WTC11 (cell line): ENCODE measurements around the gene TCOF1.

Experiments used
- ESRRA ChIP-seq: sonication (generic); formaldehyde crosslinking; IDR thresholded peaks from 2 replicates; pipeline ENCODE4 v1.8.1; 2022; ENCODE audit warnings: mild to moderate bottlenecking, missing genetic modification reagents, borderline replicate concordance
- PREB ChIP-seq: sonication (generic); formaldehyde crosslinking; IDR thresholded peaks from 2 replicates; pipeline ENCODE4 v1.8.1; 2022; ENCODE audit warnings: mild to moderate bottlenecking, missing genetic modification reagents, moderate library complexity, borderline replicate concordance
- TEAD4 ChIP-seq: sonication (generic); formaldehyde crosslinking; IDR thresholded peaks from 2 replicates; pipeline ENCODE4 v1.8.0; 2022; ENCODE audit warnings: mild to moderate bottlenecking, missing genetic modification reagents
- TF ChIP-seq, protein P1 (sequence below): sonication (generic); formaldehyde crosslinking; IDR thresholded peaks from 2 replicates; pipeline ENCODE4 v1.8.0; 2022; ENCODE audit warnings: mild to moderate bottlenecking, missing genetic modification reagents
- TF ChIP-seq, protein P2 (sequence below): fragments of 200-600 bp; IDR thresholded peaks from 2 replicates; pipeline ENCODE4 v1.8.0; 2022; ENCODE audit warnings: antibody characterized with exemption
- TF ChIP-seq, protein P3 (sequence below): fragments of 250-450 bp; sonication (Bioruptor Pico); IDR thresholded peaks from 2 replicates; pipeline ENCODE4 v2.1.2; 2022; ENCODE audit warnings: mild to moderate bottlenecking, moderate library complexity

DNA sequence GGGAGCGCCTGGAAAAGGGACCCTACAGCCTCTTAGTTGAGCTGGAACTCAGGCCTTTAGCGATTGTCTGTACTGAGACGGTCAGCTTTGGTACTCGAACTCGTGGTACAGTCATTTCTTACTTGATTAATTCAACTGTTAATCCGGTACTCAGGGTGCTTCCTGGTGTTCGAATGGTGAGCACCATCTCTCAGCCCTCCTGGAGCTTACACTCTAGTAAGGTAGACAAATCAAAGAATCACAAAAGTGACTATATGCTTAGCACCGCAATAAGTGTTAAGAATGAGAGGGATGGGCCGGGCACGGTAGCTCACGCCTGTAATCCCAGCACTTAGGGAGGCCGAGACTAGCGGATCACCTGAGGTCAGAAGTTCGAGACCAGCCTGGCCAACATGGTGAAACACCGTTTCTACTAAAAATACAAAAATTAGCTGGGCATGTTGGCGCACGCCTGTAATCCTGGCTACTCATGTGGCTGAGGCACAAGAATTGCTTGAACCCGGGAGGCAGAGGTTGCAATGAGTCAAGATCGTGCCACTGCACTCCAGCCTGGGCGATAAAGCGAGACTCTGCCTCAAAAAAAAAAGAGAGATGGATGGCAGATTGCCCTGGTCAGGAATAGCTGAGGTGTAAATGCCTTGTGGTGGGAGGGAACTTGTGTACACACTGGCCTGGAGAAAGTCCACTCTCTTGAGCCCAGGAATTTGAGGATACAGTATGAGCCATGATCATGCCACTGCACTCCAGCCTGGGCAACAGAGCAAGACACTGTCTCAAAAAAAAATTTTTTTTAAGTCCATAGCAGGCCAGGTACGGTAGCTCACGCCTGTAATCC lies 981 bp downstream of the TCOF1 start:
- TF ChIP-seq, protein P1, sequence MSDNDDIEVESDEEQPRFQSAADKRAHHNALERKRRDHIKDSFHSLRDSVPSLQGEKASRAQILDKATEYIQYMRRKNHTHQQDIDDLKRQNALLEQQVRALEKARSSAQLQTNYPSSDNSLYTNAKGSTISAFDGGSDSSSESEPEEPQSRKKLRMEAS, result no peak
- TF ChIP-seq, protein P2, sequence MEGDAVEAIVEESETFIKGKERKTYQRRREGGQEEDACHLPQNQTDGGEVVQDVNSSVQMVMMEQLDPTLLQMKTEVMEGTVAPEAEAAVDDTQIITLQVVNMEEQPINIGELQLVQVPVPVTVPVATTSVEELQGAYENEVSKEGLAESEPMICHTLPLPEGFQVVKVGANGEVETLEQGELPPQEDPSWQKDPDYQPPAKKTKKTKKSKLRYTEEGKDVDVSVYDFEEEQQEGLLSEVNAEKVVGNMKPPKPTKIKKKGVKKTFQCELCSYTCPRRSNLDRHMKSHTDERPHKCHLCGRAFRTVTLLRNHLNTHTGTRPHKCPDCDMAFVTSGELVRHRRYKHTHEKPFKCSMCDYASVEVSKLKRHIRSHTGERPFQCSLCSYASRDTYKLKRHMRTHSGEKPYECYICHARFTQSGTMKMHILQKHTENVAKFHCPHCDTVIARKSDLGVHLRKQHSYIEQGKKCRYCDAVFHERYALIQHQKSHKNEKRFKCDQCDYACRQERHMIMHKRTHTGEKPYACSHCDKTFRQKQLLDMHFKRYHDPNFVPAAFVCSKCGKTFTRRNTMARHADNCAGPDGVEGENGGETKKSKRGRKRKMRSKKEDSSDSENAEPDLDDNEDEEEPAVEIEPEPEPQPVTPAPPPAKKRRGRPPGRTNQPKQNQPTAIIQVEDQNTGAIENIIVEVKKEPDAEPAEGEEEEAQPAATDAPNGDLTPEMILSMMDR, result no peak
- TF ChIP-seq TEAD4 (CRISPR knock-in tag), result no peak
- TF ChIP-seq ESRRA (CRISPR knock-in tag), result no peak
- TF ChIP-seq PREB, result no peak
- TF ChIP-seq, protein P3, sequence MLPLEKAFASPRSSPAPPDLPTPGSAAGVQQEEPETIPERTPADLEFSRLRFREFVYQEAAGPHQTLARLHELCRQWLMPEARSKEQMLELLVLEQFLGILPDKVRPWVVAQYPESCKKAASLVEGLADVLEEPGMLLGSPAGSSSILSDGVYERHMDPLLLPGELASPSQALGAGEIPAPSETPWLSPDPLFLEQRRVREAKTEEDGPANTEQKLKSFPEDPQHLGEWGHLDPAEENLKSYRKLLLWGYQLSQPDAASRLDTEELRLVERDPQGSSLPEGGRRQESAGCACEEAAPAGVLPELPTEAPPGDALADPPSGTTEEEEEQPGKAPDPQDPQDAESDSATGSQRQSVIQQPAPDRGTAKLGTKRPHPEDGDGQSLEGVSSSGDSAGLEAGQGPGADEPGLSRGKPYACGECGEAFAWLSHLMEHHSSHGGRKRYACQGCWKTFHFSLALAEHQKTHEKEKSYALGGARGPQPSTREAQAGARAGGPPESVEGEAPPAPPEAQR, result no peak
